Fibroblast of lung (primary cell): ENCODE results near the gene LGALS7B.

Experiments used
- CTCF ChIP-seq, 2 donors: IDR thresholded peaks in 1 of 2; conservative IDR thresholded peaks in 1 of 2; 1 replicate in 1 of 2; 2 replicates in 1 of 2; pipeline ENCODE4 v1.5.1; 2011 to 2012; ENCODE audit warnings: low read length in 2 of 2, control low read depth in 1 of 2, inconsistent platforms in 1 of 2, low read depth in 1 of 2, mild to moderate bottlenecking in 1 of 2
- EZH2 ChIP-seq: IDR thresholded peaks from 2 replicates; pipeline ENCODE4 v1.5.1; 2012; ENCODE audit warnings: low read length, control low read depth, mild to moderate bottlenecking; ENCODE audit errors: missing control alignments

- TF ChIP-seq CTCF (conservative IDR thresholded peaks at IDR 0.05 in 1 of 2, IDR thresholded peaks at IDR 0.05 in 1 of 2; ENCODE audit: low read depth in 1 of 2, low read length in 2 of 2), result no peak
- TF ChIP-seq EZH2, result no peak
Observed at GRCh38 chr19:38839816-38840582, 51.0 kb downstream of the LGALS7B start.
